Measurements from ENCODE around the gene MLLT1.

Gene MLLT1

DNA sequence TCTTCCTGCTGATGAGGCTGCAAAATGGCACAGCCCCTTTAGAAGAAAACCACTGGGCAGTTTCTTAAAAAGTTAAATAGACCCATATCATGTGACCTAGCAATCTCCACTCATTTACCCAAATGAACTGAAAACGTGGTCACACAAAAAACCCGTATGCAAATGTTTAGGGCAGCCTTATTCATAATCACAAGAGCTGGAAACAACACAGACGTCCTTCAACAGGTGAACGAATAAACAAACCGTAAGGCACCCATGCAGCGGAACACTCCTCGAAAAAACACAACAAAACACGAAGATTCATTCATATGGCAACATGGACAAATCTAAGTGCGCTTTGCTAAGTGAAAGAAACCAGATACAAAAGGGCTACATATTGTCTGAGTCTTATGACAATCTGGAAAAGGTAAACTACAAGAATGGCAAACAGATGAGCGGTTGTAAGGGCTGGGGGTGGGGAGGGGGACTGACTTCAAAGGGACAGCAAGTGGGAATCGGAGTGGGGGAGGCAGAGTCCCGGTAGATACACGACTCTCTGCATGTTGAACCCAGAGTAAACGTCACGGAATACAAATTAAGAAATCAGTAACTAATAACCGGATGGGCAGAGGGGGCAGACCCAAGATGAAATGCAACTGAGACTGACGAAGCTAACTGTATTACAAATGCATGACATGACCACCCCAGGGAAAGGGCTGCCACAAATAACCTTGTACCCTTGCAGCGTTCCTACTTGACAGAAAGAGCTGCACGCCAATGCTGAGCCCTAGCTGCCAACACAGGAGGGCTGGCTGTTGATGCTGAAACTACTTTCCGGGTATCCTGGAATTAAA lies 33.4 kb downstream of the MLLT1 start:
- no peak for TF ChIP-seq CTCF (IDR thresholded peaks at IDR 0.05; ENCODE audit: borderline replicate concordance, control extremely low read depth, extremely low read depth, insufficient read depth, missing control alignments)
- DNase-seq (ENCODE audit: low spot score): no peak
- in situ Hi-C loops (cut with MboI; ENCODE audit: low sequenced_read_pairs, unreplicated experiment): no loop called here

GRCh38 chr19:6242677-6243076 lies 37.1 kb downstream of the MLLT1 start:
- no peak for TF ChIP-seq CTCF (IDR thresholded peaks at IDR 0.05; ENCODE audit: borderline replicate concordance, control extremely low read depth, extremely low read depth, insufficient read depth, missing control alignments)
- no peak for DNase-seq (ENCODE audit: low spot score)
- in situ Hi-C loops (cut with MboI; ENCODE audit: low sequenced_read_pairs, unreplicated experiment): no loop called here

DNA sequence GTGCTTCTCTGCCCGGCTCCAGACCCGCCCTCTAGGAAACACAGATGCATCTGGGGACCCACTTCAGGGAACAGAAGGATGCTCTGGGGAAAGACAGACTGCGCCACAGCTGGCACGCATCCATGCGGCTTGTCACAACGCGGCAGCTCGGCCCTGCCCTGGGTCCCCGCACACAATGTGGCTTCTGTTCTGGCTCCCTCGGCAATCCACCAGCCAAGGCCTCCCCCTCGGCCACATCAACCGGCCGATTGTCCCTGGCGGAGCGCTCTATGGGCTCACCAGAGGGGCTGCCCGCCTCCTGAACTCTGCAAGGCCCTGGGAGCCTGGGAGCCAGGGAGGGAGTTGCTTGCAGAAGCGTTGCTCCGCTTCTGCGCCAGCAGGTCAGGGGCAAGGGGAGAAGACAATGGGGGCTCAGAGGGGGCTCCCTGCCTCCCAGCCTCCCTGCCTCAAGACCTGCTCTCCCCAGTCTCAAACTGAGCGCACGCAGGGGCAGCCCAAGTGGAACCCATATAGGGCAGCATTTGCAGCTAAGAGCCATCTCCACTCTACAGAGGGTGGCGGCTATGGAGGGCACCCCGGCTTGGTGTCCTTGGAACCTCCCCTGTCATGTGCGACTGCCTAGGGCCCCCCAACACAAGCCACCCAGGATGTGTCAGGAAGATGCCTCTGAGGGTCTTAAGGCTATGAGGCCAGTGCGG lies 37.9 kb downstream of the MLLT1 start:
- no peak for DNase-seq (ENCODE audit: low spot score)
- in situ Hi-C loops (cut with MboI; ENCODE audit: low sequenced_read_pairs, unreplicated experiment): no loop called here
- no peak for TF ChIP-seq CTCF (IDR thresholded peaks at IDR 0.05; ENCODE audit: borderline replicate concordance, control extremely low read depth, extremely low read depth, insufficient read depth, missing control alignments)

DNA sequence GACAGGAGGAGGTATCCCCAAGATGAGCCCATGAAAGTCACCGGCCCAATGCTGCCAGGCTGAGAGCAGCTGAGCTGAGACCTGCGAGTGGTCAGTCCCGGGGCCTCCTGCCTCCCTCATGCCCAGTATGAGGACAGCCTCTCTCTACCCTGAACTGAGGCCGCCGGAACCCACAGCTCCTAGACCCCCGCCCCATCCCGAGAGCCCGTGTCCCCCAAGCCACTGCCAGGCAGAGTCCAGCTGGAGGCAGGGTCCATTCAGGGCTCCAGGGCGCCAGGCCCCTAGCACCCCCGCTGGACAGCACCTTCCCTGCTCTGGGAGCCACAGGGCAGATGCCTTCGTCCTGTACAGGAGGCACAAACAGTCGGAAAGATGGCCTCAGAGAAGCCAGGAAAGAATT lies 38.7 kb downstream of the MLLT1 start:
- no peak for TF ChIP-seq CTCF (IDR thresholded peaks at IDR 0.05; ENCODE audit: borderline replicate concordance, control extremely low read depth, extremely low read depth, insufficient read depth, missing control alignments)
- DNase-seq (ENCODE audit: low spot score): no peak
- in situ Hi-C loops (cut with MboI; ENCODE audit: low sequenced_read_pairs, unreplicated experiment): no loop called here

DNA sequence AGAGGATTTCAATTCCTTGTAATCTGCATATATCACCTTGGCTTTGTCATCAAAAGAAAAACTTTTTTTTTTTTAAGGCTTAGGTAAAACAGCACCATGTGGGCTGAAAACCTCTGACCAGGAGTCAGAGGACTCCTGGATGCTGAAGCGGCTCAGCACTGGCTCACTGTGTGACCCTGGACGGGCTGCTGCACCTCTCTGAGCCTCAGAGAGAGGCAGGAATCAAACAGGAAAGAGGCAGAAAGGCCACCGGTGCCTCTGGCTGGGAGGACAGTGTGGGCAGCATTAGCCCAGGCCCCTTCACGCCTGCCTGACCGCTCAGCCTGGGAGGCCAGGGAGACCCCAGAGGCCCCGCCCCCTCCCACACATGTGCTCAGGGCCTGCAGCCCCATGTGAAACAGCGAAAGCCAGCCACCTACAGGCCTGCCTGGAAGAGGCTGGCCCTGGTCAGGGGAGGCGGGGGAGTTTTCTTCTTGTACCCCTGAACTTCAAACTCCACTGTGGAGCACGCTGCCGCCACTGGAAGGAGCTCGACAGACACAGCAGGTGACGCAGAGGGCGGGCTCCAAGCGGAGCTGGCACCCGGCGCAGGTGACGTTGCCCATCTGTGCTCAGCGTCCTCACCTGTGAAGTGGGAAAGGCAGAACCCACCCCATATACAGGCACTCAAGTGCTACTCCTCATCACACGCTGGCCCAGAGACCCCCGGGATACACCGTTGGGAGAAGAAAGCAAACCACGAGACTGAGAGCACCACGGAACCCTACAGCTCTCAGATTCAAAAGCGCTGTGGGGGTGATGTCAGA lies 39.7 kb downstream of the MLLT1 start:
- no peak for DNase-seq (ENCODE audit: low spot score)
- TF ChIP-seq CTCF (IDR thresholded peaks at IDR 0.05; ENCODE audit: borderline replicate concordance, control extremely low read depth, extremely low read depth, insufficient read depth, missing control alignments): no peak
- in situ Hi-C loops (cut with MboI; ENCODE audit: low sequenced_read_pairs, unreplicated experiment): no loop called here

GRCh38 chr19:6239401-6239844 lies 40.4 kb downstream of the MLLT1 start:
- no peak for DNase-seq (ENCODE audit: low spot score)
- in situ Hi-C loops (cut with MboI; ENCODE audit: low sequenced_read_pairs, unreplicated experiment): no loop called here
- TF ChIP-seq CTCF (IDR thresholded peaks at IDR 0.05; ENCODE audit: borderline replicate concordance, control extremely low read depth, extremely low read depth, insufficient read depth, missing control alignments): no peak
